Liver (tissue), 9 donors: ENCODE results near the gene FSCN2. TPM values are rescaled to one million over a fixed set of nuclear protein-coding genes. Genes with fewer than 3 reads are reported as not detected.

Experiments
- DNase-seq: peaks from one replicate; pipeline ENCODE4 v3.0.0-alpha.2; 2017; ENCODE audit warnings: low spot score
- H3K27ac ChIP-seq, 2 donors: one replicate each; pipeline ENCODE4 v1.7.0; 2013; ENCODE audit warnings: inconsistent platforms in 2 of 2, low read length in 2 of 2, control low read depth in 1 of 2, low read depth in 1 of 2, mild to moderate bottlenecking in 1 of 2
- H3K27me3 ChIP-seq, 4 donors: one replicate each; pipeline versions ENCODE4 v1.6.1 to v1.7.0; 2013; ENCODE audit warnings: low read length in 3 of 4, inconsistent platforms in 1 of 4, mild to moderate bottlenecking in 1 of 4, moderate library complexity in 1 of 4; ENCODE audit not compliant: control insufficient read depth in 4 of 4, insufficient read depth in 4 of 4
- H3K36me3 ChIP-seq, 4 donors: one replicate each; pipeline versions ENCODE4 v1.6.1 to v1.7.0; 2013; ENCODE audit warnings: low read length in 3 of 4, mild to moderate bottlenecking in 3 of 4, low read depth in 1 of 4, moderate library complexity in 1 of 4; ENCODE audit not compliant: control insufficient read depth in 4 of 4, insufficient read depth in 3 of 4
- H3K4me1 ChIP-seq, 4 donors: one replicate each; pipeline versions ENCODE4 v1.6.1 to v1.7.0; 2013; ENCODE audit warnings: low read length in 3 of 4, mild to moderate bottlenecking in 3 of 4, moderate library complexity in 1 of 4; ENCODE audit not compliant: control insufficient read depth in 4 of 4, insufficient read depth in 4 of 4
- H3K4me3 ChIP-seq, 3 donors: one replicate each; pipeline versions ENCODE4 v1.6.1 to v1.7.0; 2013; ENCODE audit warnings: low read length in 3 of 3, control low read depth in 1 of 3, low read depth in 1 of 3, mild to moderate bottlenecking in 1 of 3
- H3K9ac ChIP-seq, 2 donors: one replicate each; pipeline ENCODE4 v1.7.0; 2013; ENCODE audit warnings: low read length in 2 of 2, mild to moderate bottlenecking in 2 of 2, moderate library complexity in 2 of 2, control low read depth in 1 of 2, low read depth in 1 of 2
- H3K9me3 ChIP-seq, 4 donors: one replicate each; pipeline versions ENCODE4 v1.6.1 to v1.7.0; 2013; ENCODE audit warnings: low read length in 3 of 4; ENCODE audit not compliant: control insufficient read depth in 4 of 4
- ATF3 ChIP-seq: IDR thresholded peaks from 2 replicates; pipeline ENCODE4 v1.6.1; 2016; ENCODE audit warnings: antibody characterized with exemption
- CTCF ChIP-seq: fragments of 150-350 bp; IDR thresholded peaks from 2 replicates; pipeline ENCODE4 v1.5.1; 2017; ENCODE audit warnings: improper control_type of control experiment, low read depth, low read length; ENCODE audit not compliant: missing input control
- EGR1 ChIP-seq, 2 donors: IDR thresholded peaks; 2 replicates each; pipeline ENCODE4 v1.6.1; 2016 to 2018; ENCODE audit warnings: antibody characterized with exemption in 2 of 2, low read depth in 2 of 2
- FOXA1 ChIP-seq: IDR thresholded peaks from 2 replicates; pipeline ENCODE4 v1.6.1; 2016; ENCODE audit warnings: antibody characterized with exemption
- FOXA2 ChIP-seq: IDR thresholded peaks from 2 replicates; pipeline ENCODE4 v1.6.1; 2016; ENCODE audit warnings: antibody characterized with exemption
- HNF4A ChIP-seq, 2 donors: conservative IDR thresholded peaks; 2 replicates each; pipeline ENCODE4 v1.6.1; 2016; ENCODE audit warnings: antibody characterized with exemption in 2 of 2, mild to moderate bottlenecking in 2 of 2
- JUND ChIP-seq, 2 donors: IDR thresholded peaks; 2 replicates each; pipeline ENCODE4 v1.6.1; 2016; ENCODE audit warnings: antibody characterized with exemption in 2 of 2
- MAX ChIP-seq: IDR thresholded peaks from 2 replicates; pipeline ENCODE4 v1.6.1; 2016; ENCODE audit warnings: antibody characterized with exemption
- NR2F2 ChIP-seq: IDR thresholded peaks from 2 replicates; pipeline ENCODE4 v1.6.1; 2016; ENCODE audit warnings: antibody characterized with exemption
- RAD21 ChIP-seq, 2 donors: IDR thresholded peaks; 2 replicates each; pipeline ENCODE4 v1.6.1; 2016; ENCODE audit warnings: antibody characterized with exemption in 2 of 2, mild to moderate bottlenecking in 2 of 2
- REST ChIP-seq: IDR thresholded peaks from 2 replicates; pipeline ENCODE4 v1.6.1; 2016; ENCODE audit warnings: antibody characterized with exemption, mild to moderate bottlenecking
- RXRA ChIP-seq, 2 donors: IDR thresholded peaks; 2 replicates each; pipeline ENCODE4 v1.6.1; 2017 to 2018; ENCODE audit warnings: antibody characterized with exemption in 2 of 2, mild to moderate bottlenecking in 1 of 2
- SP1 ChIP-seq: IDR thresholded peaks from 2 replicates; pipeline ENCODE4 v1.6.1; 2018; ENCODE audit warnings: antibody characterized with exemption, mild to moderate bottlenecking
- TAF1 ChIP-seq: conservative IDR thresholded peaks from 2 replicates; pipeline ENCODE4 v1.6.1; 2016; ENCODE audit warnings: antibody characterized with exemption, mild to moderate bottlenecking
- YY1 ChIP-seq: IDR thresholded peaks from 2 replicates; pipeline ENCODE4 v1.6.1; 2016; ENCODE audit warnings: antibody characterized with exemption, mild to moderate bottlenecking
- WGBS: extraction: QIAGEN DNeasy Blood & Tissue Kit; methylation state at CpG from one replicate; pipeline ENCODE4 v1.1.7; 2013; 5-methylcytosine and 5-hydroxymethylcytosine counted together
- polyA plus RNA-seq, 2 donors: library from polyadenylated mRNA; stranded (reverse) in 1 of 2; unstranded in 1 of 2; fragments of 200-250 nt in 1 of 2; fragments of >200 nt in 1 of 2; fragmentation: Nextera tagmentation in 1 of 2; extraction: Ambion mirVana in 1 of 2; gene quantifications; one replicate each; pipeline versions ENCODE4 v1.2.1 to v1.2.3, GENCODE V29; 2013 to 2015
- total RNA-seq, 2 donors: library from RNA; depleted of rRNA; stranded (reverse); fragments of >200 nt; gene quantifications; one replicate each; pipeline ENCODE4 v1.2.3, GENCODE V29; 2014
- TF ChIP-seq, protein P1 (sequence below): IDR thresholded peaks from 2 replicates; pipeline ENCODE4 v1.6.1; 2016; ENCODE audit warnings: antibody characterized with exemption
- donor health status: healthy.
- donor health status: healthy.
- donor health status: healthy.
- donor health status: healthy.
- donor health status: healthy.

The FSCN2 gene
- total and polyA plus RNA-seq, 4 donors, result 0.09 to 0.42 TPM; not detected in 2

DNA sequence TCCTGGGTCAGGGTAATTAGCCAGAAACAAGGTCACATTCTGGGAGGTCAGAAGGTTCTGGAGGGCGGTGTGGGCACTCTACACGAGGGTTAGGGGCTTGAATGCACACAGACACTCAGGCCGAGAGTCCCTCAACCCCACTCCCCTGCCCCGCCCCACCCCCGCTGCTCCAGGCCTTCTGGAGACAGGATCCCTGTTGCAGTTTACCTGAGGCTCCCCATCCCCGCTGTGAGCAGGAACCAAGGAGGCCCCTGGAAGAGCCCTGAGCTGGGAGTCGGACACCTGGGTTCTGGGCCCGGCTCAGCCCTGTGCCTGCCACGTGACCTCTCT, 11.2 kb upstream of the FSCN2 start:
- WGBS, result 95% methylated on average over 9 of the region's 9 CpGs
- Histone ChIP-seq H3K27me3 (no peaks in the 10 kb centered on the region), H3K27ac (no peak overlapping the region), H3K9me3 (no peaks in the 10 kb centered on the region), H3K4me1 (peaks cover 2 to 25% (median 18%) of the 10 kb centered on the region in 4 donors), H3K4me3 (no peak overlapping the region), H3K36me3 (no peaks in the 10 kb centered on the region), H3K9ac (no peak overlapping the region)
- DNase-seq, result no peak
- no peak for TF ChIP-seq TAF1
- no peak for TF ChIP-seq SP1
- no peak for TF ChIP-seq RXRA (IDR thresholded peaks at IDR 0.05)
- TF ChIP-seq ATF3, result no peak
- no peak for TF ChIP-seq HNF4A (conservative IDR thresholded peaks at IDR 0.05)
- TF ChIP-seq REST, result no peak
- TF ChIP-seq MAX, result no peak
- TF ChIP-seq YY1, result no peak
- no peak for TF ChIP-seq CTCF
- TF ChIP-seq FOXA2, result no peak
- TF ChIP-seq RAD21 (IDR thresholded peaks at IDR 0.05), result no peak
- no peak for TF ChIP-seq JUND (IDR thresholded peaks at IDR 0.05)
- TF ChIP-seq, protein P1, sequence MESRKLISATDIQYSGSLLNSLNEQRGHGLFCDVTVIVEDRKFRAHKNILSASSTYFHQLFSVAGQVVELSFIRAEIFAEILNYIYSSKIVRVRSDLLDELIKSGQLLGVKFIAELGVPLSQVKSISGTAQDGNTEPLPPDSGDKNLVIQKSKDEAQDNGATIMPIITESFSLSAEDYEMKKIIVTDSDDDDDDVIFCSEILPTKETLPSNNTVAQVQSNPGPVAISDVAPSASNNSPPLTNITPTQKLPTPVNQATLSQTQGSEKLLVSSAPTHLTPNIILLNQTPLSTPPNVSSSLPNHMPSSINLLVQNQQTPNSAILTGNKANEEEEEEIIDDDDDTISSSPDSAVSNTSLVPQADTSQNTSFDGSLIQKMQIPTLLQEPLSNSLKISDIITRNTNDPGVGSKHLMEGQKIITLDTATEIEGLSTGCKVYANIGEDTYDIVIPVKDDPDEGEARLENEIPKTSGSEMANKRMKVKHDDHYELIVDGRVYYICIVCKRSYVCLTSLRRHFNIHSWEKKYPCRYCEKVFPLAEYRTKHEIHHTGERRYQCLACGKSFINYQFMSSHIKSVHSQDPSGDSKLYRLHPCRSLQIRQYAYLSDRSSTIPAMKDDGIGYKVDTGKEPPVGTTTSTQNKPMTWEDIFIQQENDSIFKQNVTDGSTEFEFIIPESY, result no peak
- no peak for TF ChIP-seq FOXA1
- TF ChIP-seq EGR1 (IDR thresholded peaks at IDR 0.05; ENCODE audit: low read depth in 2 of 2), result no peak
- TF ChIP-seq NR2F2, result no peak
